HCT116 (cell line): Measurements from ENCODE around the gene MEG3. TPM values are rescaled to one million over a fixed set of nuclear protein-coding genes. Genes with fewer than 3 reads are reported as not detected.

ENCODE experiments used
- ATAC-seq: fragments of 200-7000 bp; cut with Tn5 transposase; 2 replicates; pipeline ENCODE4 v1.9.1; 2020; ENCODE audit warnings: mild to moderate bottlenecking, moderate library complexity
- BruUV-seq: library from RNA; stranded (reverse); fragments of 400-500 nt; replicated peaks from 2 replicates; lab custom pipeline; 2021; lab: Mats Ljungman, UMichigan
- CTCF ChIA-PET: fragments of 300-600 bp; sonication (Branson Sonifier 250); formaldehyde crosslinking; loops from one replicate; lab custom pipeline; 2021; ENCODE audit warnings: antibody characterized with exemption; lab: Charles Lee
- POLR2A ChIA-PET: fragments of 300-600, 350-600 bp; sonication (Branson Sonifier 250); formaldehyde crosslinking; loops from one replicate; lab custom pipeline; 2021; ENCODE audit warnings: antibody characterized with exemption; lab: Charles Lee
- RAD21 ChIA-PET, 2 experiments: fragments of 300-600 bp; sonication (Branson Sonifier 250); formaldehyde crosslinking; loops; one replicate each; lab custom pipeline; 2023; ENCODE audit warnings: low total read pairs in 2 of 2; ENCODE audit not compliant: uncharacterized antibody in 2 of 2, unreplicated experiment in 2 of 2, low non-redundant PET in 1 of 2; lab: Charles Lee
- DNase-seq: peaks from one replicate; pipeline ENCODE4 v3.0.0-alpha.2; 2010; ENCODE audit warnings: low read depth, low spot score
- H2AFZ ChIP-seq: fragments of 200-600 bp; shearing (Covaris generic), sonication (generic); 2 replicates; pipeline ENCODE4 v1.6.1; 2017; ENCODE audit warnings: low read depth, mixed run types, mixed read lengths, antibody characterized with exemption, low read length; ENCODE audit not compliant: poor library complexity, severe bottlenecking
- H3K27ac ChIP-seq: 2 replicates; pipeline ENCODE4 v1.5.1; 2012; ENCODE audit warnings: low read depth, low read length
- H3K27me3 ChIP-seq: fragments of 200-600 bp; sonication (generic); 2 replicates; pipeline ENCODE4 v1.6.1; 2016; ENCODE audit warnings: mixed run types, low read length, mixed read lengths; ENCODE audit not compliant: insufficient read depth
- H3K36me3 ChIP-seq, 2 experiments: fragments of 200-500 bp in 1 of 2; fragments of 200-600 bp in 1 of 2; sonication (Bioruptor generic) in 1 of 2; sonication (generic) in 1 of 2; 2 replicates each; pipeline versions ENCODE4 v1.5.1 to v1.6.1; 2014 to 2016; ENCODE audit warnings: low read length in 2 of 2, inconsistent platforms in 1 of 2, mixed read lengths in 1 of 2, mixed run types in 1 of 2; ENCODE audit not compliant: insufficient read depth in 2 of 2, control insufficient read depth in 1 of 2
- H3K4me1 ChIP-seq, 2 experiments: fragments of 200-600 bp in 1 of 2; sonication (generic) in 1 of 2; 2 replicates each; pipeline versions ENCODE4 v1.5.1 to v1.6.1; 2012 to 2017; ENCODE audit warnings: low read length in 2 of 2, inconsistent platforms in 1 of 2, mild to moderate bottlenecking in 1 of 2, mixed read lengths in 1 of 2, mixed run types in 1 of 2, moderate library complexity in 1 of 2; ENCODE audit not compliant: insufficient read depth in 2 of 2, control insufficient read depth in 1 of 2
- H3K4me2 ChIP-seq: fragments of 200-600 bp; sonication (generic); 2 replicates; pipeline ENCODE4 v1.6.1; 2017; ENCODE audit warnings: mixed run types, low read length, mixed read lengths
- H3K4me3 ChIP-seq, 2 experiments: fragments of 200-600 bp in 1 of 2; sonication (generic) in 1 of 2; replicated peaks in 1 of 2; 2 replicates each; pipeline ENCODE4 v1.5.1; 2011 to 2016; ENCODE audit warnings: low read length in 2 of 2, control low read depth in 1 of 2, low read depth in 1 of 2, mild to moderate bottlenecking in 1 of 2, mixed read lengths in 1 of 2, mixed run types in 1 of 2
- H3K79me2 ChIP-seq: fragments of 200-600 bp; sonication (generic); 2 replicates; pipeline ENCODE4 v1.6.1; 2017; ENCODE audit warnings: mild to moderate bottlenecking, mixed run types, low read length, moderate library complexity, mixed read lengths; ENCODE audit not compliant: insufficient read depth
- H3K9ac ChIP-seq: fragments of 200-600 bp; sonication (generic); 2 replicates; pipeline ENCODE4 v1.6.1; 2016; ENCODE audit warnings: low read length, mixed read lengths
- H3K9me2 ChIP-seq: fragments of 200-600 bp; sonication (generic), shearing (Covaris generic); 2 replicates; pipeline ENCODE4 v1.6.1; 2017; ENCODE audit warnings: mixed run types, mild to moderate bottlenecking, moderate library complexity; ENCODE audit not compliant: insufficient read depth
- H3K9me3 ChIP-seq, 2 experiments: fragments of 200-500 bp in 1 of 2; fragments of 200-600 bp in 1 of 2; sonication (Bioruptor generic) in 1 of 2; sonication (generic) in 1 of 2; 2 replicates each; pipeline ENCODE4 v1.6.1; 2014 to 2017; ENCODE audit warnings: low read length in 2 of 2, mixed read lengths in 2 of 2, inconsistent platforms in 1 of 2, low read depth in 1 of 2, mild to moderate bottlenecking in 1 of 2, mixed run types in 1 of 2, moderate library complexity in 1 of 2; ENCODE audit not compliant: control insufficient read depth in 1 of 2, insufficient read depth in 1 of 2
- H4K20me1 ChIP-seq: fragments of 200-600 bp; sonication (generic), shearing (Covaris generic); 2 replicates; pipeline ENCODE4 v1.6.1; 2017; ENCODE audit warnings: mixed run types, mild to moderate bottlenecking, moderate library complexity; ENCODE audit not compliant: insufficient read depth
- CBX3 ChIP-seq: IDR thresholded peaks from 2 replicates; pipeline ENCODE4 v1.6.1; 2012; ENCODE audit warnings: low read depth
- ELF1 ChIP-seq: IDR thresholded peaks from 2 replicates; pipeline ENCODE4 v1.6.1; 2012; ENCODE audit warnings: low read depth, borderline replicate concordance
- EZH2phosphoT487 ChIP-seq: fragments of 200-600 bp; IDR thresholded peaks from 2 replicates; pipeline ENCODE4 v1.6.1; 2018; ENCODE audit warnings: antibody characterized with exemption, borderline replicate concordance
- FOSL1 ChIP-seq: IDR thresholded peaks from 2 replicates; pipeline ENCODE4 v1.6.1; 2012; ENCODE audit warnings: low read depth
- JUND ChIP-seq: IDR thresholded peaks from 2 replicates; pipeline ENCODE4 v1.6.1; 2012
- REST ChIP-seq: IDR thresholded peaks from 2 replicates; pipeline ENCODE4 v1.6.1; 2012; ENCODE audit warnings: low read depth
- SIN3A ChIP-seq: IDR thresholded peaks from 2 replicates; pipeline ENCODE4 v1.6.1; 2012; ENCODE audit warnings: low read depth
- SP1 ChIP-seq: IDR thresholded peaks from 2 replicates; pipeline ENCODE4 v1.6.1; 2012; ENCODE audit warnings: low read depth
- SRF ChIP-seq: IDR thresholded peaks from 2 replicates; pipeline ENCODE4 v1.6.1; 2012; ENCODE audit warnings: low read depth
- TCF7L2 ChIP-seq: IDR thresholded peaks from 2 replicates; pipeline ENCODE4 v1.7.0; 2011; ENCODE audit warnings: borderline replicate concordance, inconsistent platforms; ENCODE audit not compliant: insufficient read depth, insufficient read length; ENCODE audit errors: extremely low read depth
- YY1 ChIP-seq: IDR thresholded peaks from 2 replicates; pipeline ENCODE4 v1.6.1; 2011; ENCODE audit warnings: low read length, low read depth, moderate library complexity, mild to moderate bottlenecking; ENCODE audit not compliant: insufficient replicate concordance; ENCODE audit errors: extremely low read depth
- ZFX ChIP-seq: fragments of 450-650 bp; IDR thresholded peaks from 2 replicates; pipeline ENCODE4 v1.6.1; 2017
- ZNF274 ChIP-seq: fragments of 200-500 bp; sonication (Bioruptor generic); IDR thresholded peaks from 2 replicates; pipeline ENCODE4 v1.6.1; 2014; ENCODE audit warnings: mild to moderate bottlenecking, low read depth, low read length, inconsistent platforms
- intact Hi-C: fragments of 100-400 bp; cut with micrococcal nuclease; formaldehyde crosslinking; loops from 2 replicates; pipeline ENCODE4 v1.10.0; 2022
- total RNA-seq: library from RNA; stranded (reverse); gene quantifications from one replicate; pipeline ENCODE4 v1.2.1, GENCODE V29; 2021; ENCODE audit not compliant: unreplicated experiment
- TF ChIP-seq, protein P1 (sequence below), 3 experiments: fragments of 200-600 bp in 1 of 3; sonication (generic) in 1 of 3; IDR thresholded peaks in 2 of 3; conservative IDR thresholded peaks in 1 of 3; 2 replicates each; pipeline ENCODE4 v1.5.1; 2012 to 2017; ENCODE audit warnings: low read depth in 2 of 3, low read length in 2 of 3, antibody characterized with exemption in 1 of 3, borderline replicate concordance in 1 of 3, control low read depth in 1 of 3, mild to moderate bottlenecking in 1 of 3, mixed read lengths in 1 of 3, mixed run types in 1 of 3, moderate library complexity in 1 of 3; ENCODE audit not compliant: insufficient read depth in 1 of 3

The MEG3 gene
- total RNA-seq, 1 experiment from 2014 or later = 2.5 TPM

DNA sequence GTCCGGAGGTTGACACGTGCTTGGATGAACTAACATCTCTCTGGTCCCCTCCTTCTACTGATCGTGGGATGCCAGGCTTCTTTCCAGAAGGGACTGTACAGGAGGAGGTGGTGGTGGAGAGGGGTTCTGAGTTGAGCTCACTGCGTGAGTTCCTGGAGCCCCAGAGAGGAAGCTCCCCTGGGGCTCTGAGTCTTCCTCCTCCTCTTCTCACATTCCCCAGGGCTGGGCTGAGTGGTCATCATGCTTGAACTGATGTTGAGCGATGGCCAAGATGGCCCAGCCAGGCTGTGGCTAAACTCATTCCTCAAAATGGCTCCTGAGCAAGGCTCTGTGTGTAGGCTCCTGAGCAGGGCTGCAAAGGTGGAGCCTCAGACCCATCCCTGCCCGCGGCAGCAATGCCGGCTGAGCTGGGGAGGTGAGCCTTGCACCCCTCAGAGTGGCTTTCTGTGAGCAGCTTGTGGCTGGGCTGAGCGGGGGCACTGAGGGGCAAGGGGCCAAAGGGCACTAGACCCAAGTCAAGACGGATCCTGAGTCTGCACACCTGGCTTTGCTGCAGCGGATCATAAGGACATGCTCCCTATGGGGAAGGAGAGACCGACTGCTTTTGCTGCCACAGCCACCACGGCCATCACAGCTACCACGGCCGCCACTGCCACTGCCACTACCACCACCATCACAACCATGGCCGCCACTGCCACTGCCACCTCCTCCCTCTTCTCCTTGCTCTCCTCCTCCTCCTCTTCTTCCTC, 35.4 kb downstream of the MEG3 start:
- RAD21 ChIA-PET = no interaction called here
- Histone ChIP-seq H2AFZ (no peak overlapping the region), H3K9me2 (no peaks in the 10 kb centered on the region), H3K4me2 (no peak overlapping the region), H3K4me1 (peaks cover 0 to 16% of the 10 kb centered on the region in 2 experiments; a peak in 2 of 4 replicates), H3K4me3 (no peak overlapping the region), H3K9me3 (no peaks in the 10 kb centered on the region), H4K20me1 (no peaks in the 10 kb centered on the region), H3K79me2 (no peaks in the 10 kb centered on the region), H3K36me3 (no peaks in the 10 kb centered on the region)
- no TSS peak for BruUV-seq
- intact Hi-C loops = no loop called here
- peak; percentile 22; the same call in 1 of the 2 replicates for ATAC-seq
- CTCF ChIA-PET = no interaction called here
- no peak for TF ChIP-seq ZFX
- TF ChIP-seq, all 23 proteins: peak for 0
- Histone ChIP-seq H3K27ac (no peak overlapping the region), H3K9ac (no peak overlapping the region), H3K27me3 (no peaks in the 10 kb centered on the region; the same call in 1 of the 2 replicates)
- no peak for DNase-seq
- POLR2A ChIA-PET = no interaction called here

GRCh38 chr14:100861937-100862247, 36.0 kb downstream of the MEG3 start:
- Histone ChIP-seq H4K20me1 (no peaks in the 10 kb centered on the region), H2AFZ (no peak overlapping the region), H3K4me2 (0 out of 2 replicates have a peak overlapping the region, but pooled peaks have one; percentile 5), H3K27ac (no peak overlapping the region), H3K9me2 (no peaks in the 10 kb centered on the region), H3K36me3 (no peaks in the 10 kb centered on the region), H3K9ac (no peak overlapping the region), H3K9me3 (no peaks in the 10 kb centered on the region), H3K27me3 (no peaks in the 10 kb centered on the region; the same call in 1 of the 2 replicates), H3K4me1 (peaks cover 0 to 16% of the 10 kb centered on the region in 2 experiments; a peak in 2 of 4 replicates), H3K4me3 (no peak overlapping the region), H3K79me2 (no peaks in the 10 kb centered on the region)
- CTCF ChIA-PET = no interaction called here
- intact Hi-C loops = no loop called here
- no peak for ATAC-seq
- no TSS peak for BruUV-seq
- DNase-seq = no peak
- POLR2A ChIA-PET = no interaction called here
- RAD21 ChIA-PET = no interaction called here
- no peak for TF ChIP-seq TCF7L2
- TF ChIP-seq ZNF274 = no peak
- TF ChIP-seq SIN3A = no peak
- no peak for TF ChIP-seq REST
- no peak for TF ChIP-seq YY1
- TF ChIP-seq, protein P1, sequence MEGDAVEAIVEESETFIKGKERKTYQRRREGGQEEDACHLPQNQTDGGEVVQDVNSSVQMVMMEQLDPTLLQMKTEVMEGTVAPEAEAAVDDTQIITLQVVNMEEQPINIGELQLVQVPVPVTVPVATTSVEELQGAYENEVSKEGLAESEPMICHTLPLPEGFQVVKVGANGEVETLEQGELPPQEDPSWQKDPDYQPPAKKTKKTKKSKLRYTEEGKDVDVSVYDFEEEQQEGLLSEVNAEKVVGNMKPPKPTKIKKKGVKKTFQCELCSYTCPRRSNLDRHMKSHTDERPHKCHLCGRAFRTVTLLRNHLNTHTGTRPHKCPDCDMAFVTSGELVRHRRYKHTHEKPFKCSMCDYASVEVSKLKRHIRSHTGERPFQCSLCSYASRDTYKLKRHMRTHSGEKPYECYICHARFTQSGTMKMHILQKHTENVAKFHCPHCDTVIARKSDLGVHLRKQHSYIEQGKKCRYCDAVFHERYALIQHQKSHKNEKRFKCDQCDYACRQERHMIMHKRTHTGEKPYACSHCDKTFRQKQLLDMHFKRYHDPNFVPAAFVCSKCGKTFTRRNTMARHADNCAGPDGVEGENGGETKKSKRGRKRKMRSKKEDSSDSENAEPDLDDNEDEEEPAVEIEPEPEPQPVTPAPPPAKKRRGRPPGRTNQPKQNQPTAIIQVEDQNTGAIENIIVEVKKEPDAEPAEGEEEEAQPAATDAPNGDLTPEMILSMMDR (IDR thresholded peaks at IDR 0.05 in 2 of 3, conservative IDR thresholded peaks at IDR 0.05 in 1 of 3; ENCODE audit: borderline replicate concordance in 1 of 3, insufficient read depth in 1 of 3, low read depth in 2 of 3, low read length in 2 of 3) = no peak
- no peak for TF ChIP-seq FOSL1
- TF ChIP-seq SP1 = no peak
- TF ChIP-seq ELF1 = no peak
- no peak for TF ChIP-seq SRF
- TF ChIP-seq CBX3 = no peak
- TF ChIP-seq EZH2phosphoT487 = no peak
- TF ChIP-seq JUND = no peak
